Gastrocnemius medialis (tissue), 4 donors: ENCODE results near the gene SPRED2. TPM values are rescaled to one million over a fixed set of nuclear protein-coding genes. Genes with fewer than 3 reads are reported as not detected.

ENCODE experiments used
- ATAC-seq, 2 donors: fragments of 150-250 bp; one replicate each; pipeline ENCODE4 v1.9.1; 2016
- DNase-seq, 2 donors: peaks; one replicate each; pipeline ENCODE4 v3.0.0-alpha.2; 2019
- H3K27ac ChIP-seq, 4 donors: fragments of 200-600 bp; sonication (generic); 1 replicate in 1 of 4; 2 replicates in 3 of 4; pipeline ENCODE4 v1.5.1; 2016 to 2018; ENCODE audit warnings: mild to moderate bottlenecking in 2 of 4, moderate library complexity in 1 of 4
- H3K27me3 ChIP-seq, 3 donors: fragments of 200-600 bp; sonication (generic) in 2 of 3; 1 replicate in 1 of 3; 2 replicates in 2 of 3; pipeline versions ENCODE4 v1.5.1 to v1.6.0; 2016 to 2019; ENCODE audit warnings: mild to moderate bottlenecking in 1 of 3, moderate library complexity in 1 of 3
- H3K36me3 ChIP-seq, 2 donors: fragments of 200-600 bp; sonication (generic) in 1 of 2; one replicate each; pipeline ENCODE4 v1.5.1; 2017 to 2018
- H3K4me1 ChIP-seq, 2 donors: fragments of 200-600 bp; sonication (generic) in 1 of 2; one replicate each; pipeline ENCODE4 v1.5.1; 2016 to 2017; ENCODE audit warnings: mild to moderate bottlenecking in 2 of 2
- H3K4me3 ChIP-seq, 4 donors: fragments of 200-600 bp; sonication (generic) in 3 of 4; 1 replicate in 1 of 4; 2 replicates in 3 of 4; pipeline ENCODE4 v1.5.1; 2016 to 2019; ENCODE audit warnings: mild to moderate bottlenecking in 2 of 4
- H3K9me3 ChIP-seq, 3 donors: fragments of 200-600 bp; sonication (generic) in 2 of 3; 1 replicate in 1 of 3; 2 replicates in 2 of 3; pipeline ENCODE4 v1.5.1; 2016 to 2019
- POLR2A ChIP-seq, 2 donors: fragments of 450-650 bp; IDR thresholded peaks; one replicate each; pipeline ENCODE4 v1.6.1; 2017; ENCODE audit warnings: antibody characterized with exemption in 2 of 2, mild to moderate bottlenecking in 2 of 2, moderate library complexity in 2 of 2
- in situ Hi-C, 4 donors: fragments of 200-750 bp; cut with MboI; loops; one replicate each; pipeline versions ENCODE4 v1.15.0 to v1.8.0; 2017; ENCODE audit warnings: low sequenced_read_pairs in 4 of 4
- intact Hi-C: fragments of 100-400 bp; cut with DNase I; formaldehyde crosslinking; loops from one replicate; pipeline ENCODE4 v1.15.1; 2023; ENCODE audit warnings: low total_unique reads
- total RNA-seq, 4 donors: library from RNA; depleted of rRNA; stranded (reverse); fragments of >200 nt; gene quantifications; one replicate each; pipeline versions ENCODE4 v1.1.0 to v1.2.3, GENCODE V29; 2016
- TF ChIP-seq, protein P1 (sequence below), 5 experiments: fragments of 450-650 bp in 3 of 5; fragments of 200-600 bp in 2 of 5; sonication (generic) in 2 of 5; IDR thresholded peaks in 4 of 5; conservative IDR thresholded peaks in 1 of 5; 1 replicate in 4 of 5; 2 replicates in 1 of 5; pipeline ENCODE4 v1.5.1; 2016 to 2019; ENCODE audit warnings: antibody characterized with exemption in 5 of 5, mild to moderate bottlenecking in 3 of 5, moderate library complexity in 3 of 5

The SPRED2 gene
- total RNA-seq, 4 donors from 2014 or later, result 4.1 to 12.5 (median 7.4) TPM

- no peak overlapping the region for H3K27ac ChIP-seq
- intact Hi-C loops, result no loop called here
- no peak for DNase-seq
- ATAC-seq, result no peak
- no peaks in the 10 kb centered on the region for H3K4me1 ChIP-seq
- H3K9me3 ChIP-seq, result no peaks in the 10 kb centered on the region
- H3K27me3 ChIP-seq, result no peaks in the 10 kb centered on the region
- H3K36me3 ChIP-seq, result no peaks in the 10 kb centered on the region
- in situ Hi-C loops, result no loop called here
- H3K4me3 ChIP-seq, result no peak overlapping the region
- TF ChIP-seq POLR2A (IDR thresholded peaks at IDR 0.05), result no peak
- TF ChIP-seq, protein P1, sequence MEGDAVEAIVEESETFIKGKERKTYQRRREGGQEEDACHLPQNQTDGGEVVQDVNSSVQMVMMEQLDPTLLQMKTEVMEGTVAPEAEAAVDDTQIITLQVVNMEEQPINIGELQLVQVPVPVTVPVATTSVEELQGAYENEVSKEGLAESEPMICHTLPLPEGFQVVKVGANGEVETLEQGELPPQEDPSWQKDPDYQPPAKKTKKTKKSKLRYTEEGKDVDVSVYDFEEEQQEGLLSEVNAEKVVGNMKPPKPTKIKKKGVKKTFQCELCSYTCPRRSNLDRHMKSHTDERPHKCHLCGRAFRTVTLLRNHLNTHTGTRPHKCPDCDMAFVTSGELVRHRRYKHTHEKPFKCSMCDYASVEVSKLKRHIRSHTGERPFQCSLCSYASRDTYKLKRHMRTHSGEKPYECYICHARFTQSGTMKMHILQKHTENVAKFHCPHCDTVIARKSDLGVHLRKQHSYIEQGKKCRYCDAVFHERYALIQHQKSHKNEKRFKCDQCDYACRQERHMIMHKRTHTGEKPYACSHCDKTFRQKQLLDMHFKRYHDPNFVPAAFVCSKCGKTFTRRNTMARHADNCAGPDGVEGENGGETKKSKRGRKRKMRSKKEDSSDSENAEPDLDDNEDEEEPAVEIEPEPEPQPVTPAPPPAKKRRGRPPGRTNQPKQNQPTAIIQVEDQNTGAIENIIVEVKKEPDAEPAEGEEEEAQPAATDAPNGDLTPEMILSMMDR (IDR thresholded peaks at IDR 0.05 in 4 of 5, conservative IDR thresholded peaks at IDR 0.05 in 1 of 5), result no peak
Observed at GRCh38 chr2:65450393-65450792, 18.0 kb upstream of the SPRED2 start.

- Histone ChIP-seq H3K27me3 (no peaks in the 10 kb centered on the region), H3K4me1 (no peaks in the 10 kb centered on the region), H3K36me3 (no peaks in the 10 kb centered on the region), H3K9me3 (no peaks in the 10 kb centered on the region), H3K4me3 (no peak overlapping the region), H3K27ac (no peak overlapping the region)
- intact Hi-C loops, result no loop called here
- ATAC-seq (no peak), DNase-seq (no peak)
- TF ChIP-seq POLR2A (IDR thresholded peaks at IDR 0.05), result no peak
- TF ChIP-seq, protein P1 (IDR thresholded peaks at IDR 0.05 in 4 of 5, conservative IDR thresholded peaks at IDR 0.05 in 1 of 5), result no peak
- in situ Hi-C loops, result loop anchor here in 3 of 4 donors (25.0 kb wide), 2 partner anchors 181 to 381 kb away; partner anchors contain the start of gene CEP68 (in 1 of the 3)
Observed at GRCh38 chr2:65443509-65444186, 11.2 kb upstream of the SPRED2 start.

GRCh38 chr2:65442420-65443020 lies 10.1 kb upstream of the SPRED2 start:
- Histone ChIP-seq H3K36me3 (no peaks in the 10 kb centered on the region), H3K27me3 (no peaks in the 10 kb centered on the region), H3K4me1 (no peaks in the 10 kb centered on the region), H3K27ac (no peak overlapping the region), H3K4me3 (no peak overlapping the region), H3K9me3 (no peaks in the 10 kb centered on the region)
- in situ Hi-C loops (loop anchor here in 3 of 4 donors (25.0 kb wide), 2 partner anchors 180 to 380 kb away; partner anchors contain the start of gene CEP68 (in 1 of the 3)), intact Hi-C loops (no loop called here)
- no peak for TF ChIP-seq POLR2A (IDR thresholded peaks at IDR 0.05)
- ATAC-seq (no peak), DNase-seq (no peak)

DNA sequence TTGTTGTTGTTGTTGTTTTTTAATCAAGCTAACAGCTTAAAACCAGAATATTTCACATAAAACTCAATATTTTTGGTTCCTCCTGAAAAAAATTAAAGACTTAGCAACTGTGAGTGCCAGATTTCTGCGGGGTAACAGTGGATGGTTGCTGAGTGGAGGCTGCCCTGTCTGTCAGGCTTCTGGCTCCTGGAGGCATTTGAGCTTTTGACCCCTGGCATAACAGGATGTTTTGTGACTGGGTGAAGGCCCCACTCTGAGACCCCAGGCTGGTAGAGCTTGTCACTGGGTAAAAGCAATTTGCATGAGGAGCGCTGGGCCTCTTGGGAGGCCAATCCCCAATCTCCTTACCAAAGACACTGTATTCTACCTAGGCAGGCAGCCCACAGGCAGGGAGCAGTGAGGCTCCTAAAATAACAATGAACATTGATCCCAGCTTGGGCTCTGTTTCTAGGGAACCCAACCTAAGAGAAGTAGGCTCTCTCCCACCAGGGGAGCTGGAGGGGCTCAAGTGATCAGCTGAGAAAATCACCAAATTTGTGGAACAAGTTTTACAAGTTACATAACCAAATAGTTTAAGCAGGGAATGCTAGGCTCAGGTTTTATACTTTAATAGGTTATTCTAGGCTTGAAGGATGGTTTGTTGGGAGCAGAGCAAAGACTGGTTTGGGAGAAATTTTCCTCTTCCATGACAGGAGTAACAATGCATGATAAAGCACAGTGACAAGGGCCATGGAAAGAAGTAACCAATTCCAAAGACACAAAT lies 5.9 kb upstream of the SPRED2 start:
- Histone ChIP-seq H3K4me1 (peaks cover 5 to 8% of the 10 kb centered on the region in 2 donors), H3K27ac (no peak overlapping the region), H3K27me3 (no peaks in the 10 kb centered on the region), H3K4me3 (no peak overlapping the region), H3K36me3 (no peaks in the 10 kb centered on the region), H3K9me3 (no peaks in the 10 kb centered on the region)
- ATAC-seq, result no peak
- DNase-seq, result no peak
- TF ChIP-seq, protein P1 (IDR thresholded peaks at IDR 0.05 in 4 of 5, conservative IDR thresholded peaks at IDR 0.05 in 1 of 5), result no peak
- no peak for TF ChIP-seq POLR2A (IDR thresholded peaks at IDR 0.05)
- intact Hi-C loops (loop anchor here (10.0 kb wide), 5 partner anchors 494 to 996 kb away; partner anchors contain the start of genes AFTPH, MEIS1 and SERTAD2), in situ Hi-C loops (loop anchor here in 3 of 4 donors (10.0 to 25.0 kb wide), 3 partner anchors 176 to 376 kb away; partner anchors contain the start of gene CEP68 (in 1 of the 3))
